Endothelial cell of umbilical vein (primary cell): Measurements from ENCODE around the gene SLC25A13. TPM values are rescaled to one million over a fixed set of nuclear protein-coding genes. Genes with fewer than 3 reads are reported as not detected.

Source experiments
- BruUV-seq: library from RNA; stranded (reverse); fragments of 400-500 nt; replicated peaks from 2 replicates; lab custom pipeline; 2021; lab: Mats Ljungman, UMichigan
- CTCF ChIA-PET: fragments of 300-600, 350-600 bp; sonication (Branson Sonifier 250); formaldehyde crosslinking; loops from one replicate; lab custom pipeline; 2021; ENCODE audit warnings: antibody characterized with exemption, inconsistent platforms; lab: Charles Lee
- POLR2A ChIA-PET: fragments of 300-600, 350-600 bp; sonication (Branson Sonifier 250); formaldehyde crosslinking; loops from one replicate; lab custom pipeline; 2021; ENCODE audit warnings: antibody characterized with exemption, inconsistent platforms; lab: Charles Lee
- DNase-seq: peaks from one replicate; pipeline ENCODE4 v3.0.0-alpha.2; 2011; ENCODE audit warnings: low read depth, low spot score
- FAIRE-seq: peaks from 2 replicates; lab custom pipeline; 2011; peaks lifted over from hg19 to GRCh38; lab: Jason Lieb, UNC
- H2AFZ ChIP-seq: 2 replicates; pipeline ENCODE4 v1.6.0; 2012; ENCODE audit warnings: low read depth, low read length, control low read depth, inconsistent platforms
- H3K27ac ChIP-seq: 2 replicates; pipeline ENCODE4 v1.5.1; 2011; ENCODE audit warnings: low read depth, mild to moderate bottlenecking, control low read depth, low read length, moderate library complexity; ENCODE audit not compliant: insufficient read depth
- H3K27me3 ChIP-seq, 2 experiments: 2 replicates each; pipeline versions ENCODE4 v1.6.0 to v1.6.1; 2011; ENCODE audit warnings: low read length in 2 of 2, mixed read lengths in 1 of 2; ENCODE audit not compliant: control insufficient read depth in 2 of 2, insufficient read depth in 2 of 2
- H3K36me3 ChIP-seq, 2 experiments: 2 replicates in 1 of 2; 3 replicates in 1 of 2; pipeline ENCODE4 v1.5.1; 2011; ENCODE audit warnings: low read length in 2 of 2, mild to moderate bottlenecking in 1 of 2, moderate library complexity in 1 of 2; ENCODE audit not compliant: control insufficient read depth in 2 of 2, insufficient read depth in 2 of 2; ENCODE audit errors: extremely low read depth in 1 of 2
- H3K4me1 ChIP-seq: 3 replicates; pipeline ENCODE4 v1.5.1; 2011; ENCODE audit warnings: mild to moderate bottlenecking, low read length; ENCODE audit not compliant: control insufficient read depth, insufficient read depth; ENCODE audit errors: extremely low read depth
- H3K4me2 ChIP-seq: 2 replicates; pipeline ENCODE4 v1.6.1; 2011; ENCODE audit warnings: low read length, control low read depth, mixed read lengths; ENCODE audit not compliant: insufficient read depth
- H3K4me3 ChIP-seq, 3 experiments: fragments of 200-600 bp in 1 of 3; sonication (generic), shearing (Covaris generic) in 1 of 3; replicated peaks in 1 of 3; 2 replicates each; pipeline ENCODE4 v1.5.1; 2011 to 2016; ENCODE audit warnings: control low read depth in 3 of 3, low read length in 3 of 3, mild to moderate bottlenecking in 2 of 3, inconsistent platforms in 1 of 3, low read depth in 1 of 3, moderate library complexity in 1 of 3; ENCODE audit not compliant: insufficient read depth in 1 of 3
- H3K79me2 ChIP-seq: 2 replicates; pipeline ENCODE4 v1.6.0; 2012; ENCODE audit warnings: low read length, inconsistent platforms; ENCODE audit not compliant: control insufficient read depth, insufficient read depth
- H3K9ac ChIP-seq: replicated peaks from 2 replicates; pipeline ENCODE3; 2011; ENCODE audit warnings: low read length, control low read depth; ENCODE audit not compliant: insufficient read depth; ENCODE audit errors: extremely low read depth
- H3K9me1 ChIP-seq: replicated peaks from 3 replicates; pipeline ENCODE4 v1.6.0; 2011; ENCODE audit warnings: mild to moderate bottlenecking, low read length; ENCODE audit not compliant: control insufficient read depth, insufficient read depth; ENCODE audit errors: extremely low read depth
- H3K9me3 ChIP-seq: replicated peaks from 2 replicates; pipeline ENCODE4 v1.5.1; 2012; ENCODE audit warnings: low read length, inconsistent platforms; ENCODE audit not compliant: control insufficient read depth, insufficient read depth
- H4K20me1 ChIP-seq: replicated peaks from 2 replicates; pipeline ENCODE3; 2011; ENCODE audit warnings: mild to moderate bottlenecking, low read length; ENCODE audit not compliant: control insufficient read depth, insufficient read depth; ENCODE audit errors: extremely low read depth
- EZH2 ChIP-seq: IDR thresholded peaks from 2 replicates; pipeline ENCODE4 v1.6.1; 2012; ENCODE audit warnings: borderline replicate concordance, low read depth, mild to moderate bottlenecking, moderate library complexity, low read length, inconsistent platforms; ENCODE audit not compliant: severe bottlenecking
- FOS ChIP-seq: IDR thresholded peaks from 2 replicates; pipeline ENCODE4 v1.6.1; 2011; ENCODE audit warnings: mild to moderate bottlenecking, low read length, moderate library complexity, borderline replicate concordance; ENCODE audit not compliant: insufficient read depth
- GATA2 ChIP-seq: IDR thresholded peaks from 2 replicates; pipeline ENCODE4 v1.7.0; 2011; ENCODE audit warnings: low read depth, mild to moderate bottlenecking, moderate library complexity, mixed read lengths, low read length; ENCODE audit not compliant: insufficient read length, insufficient read depth
- MYC ChIP-seq: IDR thresholded peaks from one replicate; pipeline ENCODE4 v1.6.1; 2011; ENCODE audit warnings: mild to moderate bottlenecking, low read depth, low read length
- POLR2AphosphoS5 ChIP-seq: IDR thresholded peaks from 2 replicates; pipeline ENCODE4 v1.6.1; 2012; ENCODE audit warnings: low read depth, mild to moderate bottlenecking, control low read depth, low read length, moderate library complexity; ENCODE audit not compliant: insufficient read depth
- dilution Hi-C: fragments of 300-500 bp; cut with MboI; formaldehyde crosslinking; loops from one replicate; pipeline ENCODE4 v1.15.0; 2019; ENCODE audit warnings: low sequenced_read_pairs; ENCODE audit not compliant: extremely low pct_ligation_motif_present
- intact Hi-C: fragments of 100-400 bp; cut with micrococcal nuclease; formaldehyde crosslinking; loops from one replicate; pipeline ENCODE4 v1.10.0; 2022
- polyA plus RNA-seq, 4 experiments: library from polyadenylated mRNA; depleted of rRNA in 3 of 4; stranded (reverse) in 3 of 4; unstranded in 1 of 4; fragments of >200 nt; gene quantifications; 2 replicates each; pipeline versions ENCODE4 v1.2.1 to v1.2.3, GENCODE V29; 2011 to 2012; ENCODE audit warnings: missing spikeins in 1 of 4
- total RNA-seq: library from RNA; stranded (reverse); gene quantifications from 2 replicates; pipeline ENCODE4 v1.2.3, GENCODE V29; 2021
- TF ChIP-seq, protein P1 (sequence below), 2 donors: IDR thresholded peaks; 1 replicate in 1 of 2; 2 replicates in 1 of 2; pipeline ENCODE4 v1.5.1; 2011; ENCODE audit warnings: low read length in 2 of 2, mild to moderate bottlenecking in 2 of 2, moderate library complexity in 2 of 2, control low read depth in 1 of 2, inconsistent platforms in 1 of 2, low read depth in 1 of 2; ENCODE audit not compliant: insufficient read depth in 1 of 2; ENCODE audit errors: extremely low read depth in 1 of 2
- TF ChIP-seq, protein P2 (sequence below): IDR thresholded peaks from 2 replicates; pipeline ENCODE4 v1.6.1; 2011; ENCODE audit not compliant: insufficient read depth, insufficient read length

Gene SLC25A13
- total and polyA plus RNA-seq, 2 donors (not counting 3 experiments of a cell fraction or from before 2014, with no cell fraction given), result 13.2 to 34.4 TPM

DNA sequence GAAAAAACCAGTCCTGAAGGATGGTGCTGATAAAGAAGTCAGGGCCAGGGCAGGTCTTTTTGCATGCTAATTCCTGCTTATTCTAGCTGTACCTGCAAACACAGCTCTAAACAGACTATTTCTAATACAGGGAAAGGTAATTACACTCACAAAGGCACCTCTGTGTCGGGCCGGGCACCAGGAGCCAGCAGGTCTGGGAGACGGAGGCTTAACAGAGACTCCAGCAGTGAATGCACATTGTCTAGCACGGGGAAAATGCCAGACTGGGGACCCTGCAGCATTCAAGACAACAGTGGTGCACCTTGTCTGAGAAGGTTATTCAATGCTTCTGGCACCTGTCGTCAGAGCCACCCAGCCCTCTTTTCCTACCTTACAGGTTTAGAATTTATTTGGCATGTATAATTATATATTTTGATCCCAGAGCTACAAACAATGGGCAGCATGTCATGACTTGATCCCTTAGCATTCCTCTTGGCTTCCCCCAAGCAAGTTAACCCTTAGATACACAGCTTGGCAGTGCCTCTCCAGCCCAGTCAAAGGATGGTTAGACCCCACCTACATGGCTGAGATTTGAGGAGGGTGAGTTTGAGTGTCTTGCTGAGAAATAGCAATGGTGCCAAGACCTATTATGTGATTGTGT is 185.2 kb downstream of the SLC25A13 start:
- H3K27me3 ChIP-seq, result no peaks in the 10 kb centered on the region
- H3K27ac ChIP-seq, result no peak overlapping the region
- ChIA-PET POLR2A (no interaction called here), CTCF (no interaction called here)
- H3K4me2 ChIP-seq, result no peak overlapping the region
- DNase-seq, result no peak
- H3K36me3 ChIP-seq, result peaks cover 0 to 2% of the 10 kb centered on the region in 2 experiments
- no peaks in the 10 kb centered on the region for H3K9me1 ChIP-seq
- no peaks in the 10 kb centered on the region for H4K20me1 ChIP-seq
- no peaks in the 10 kb centered on the region for H3K4me1 ChIP-seq
- BruUV-seq, result no TSS peak
- FAIRE-seq, result no peak
- no peak for TF ChIP-seq FOS
- no peak overlapping the region for H2AFZ ChIP-seq
- dilution Hi-C loops, result no loop called here
- intact Hi-C loops, result no loop called here
- no peaks in the 10 kb centered on the region for H3K79me2 ChIP-seq
- no peaks in the 10 kb centered on the region for H3K9me3 ChIP-seq
- no peak overlapping the region for H3K4me3 ChIP-seq
- H3K9ac ChIP-seq, result no peak overlapping the region

DNA sequence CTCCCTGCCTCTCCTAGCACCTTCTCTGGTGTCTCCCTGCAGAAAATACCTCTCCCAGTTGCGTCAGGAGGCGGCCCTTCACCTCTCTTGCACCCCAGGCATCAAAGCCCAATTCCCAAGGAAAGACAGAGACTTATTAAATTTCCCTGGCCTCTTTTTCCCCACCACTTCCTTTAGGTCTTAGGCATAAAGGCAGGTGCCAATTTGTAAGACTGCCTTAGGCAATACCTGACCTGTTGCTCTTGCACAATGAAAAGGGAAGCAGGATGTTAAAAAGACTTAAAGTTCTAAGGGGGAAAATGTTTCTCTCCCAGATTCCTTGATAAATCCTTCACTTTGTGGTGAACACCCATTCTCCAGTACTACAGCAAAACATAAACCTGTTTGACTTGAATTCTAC is 186.7 kb downstream of the SLC25A13 start:
- intact Hi-C loops, result no loop called here

More for the DNA sequence above, 186.7 kb downstream of the SLC25A13 start:
- Histone ChIP-seq H4K20me1 (no peaks in the 10 kb centered on the region), H3K27ac (no peak overlapping the region), H3K4me3 (no peak overlapping the region), H3K27me3 (no peaks in the 10 kb centered on the region), H3K4me2 (no peak overlapping the region), H3K36me3 (peaks cover 2% of the 10 kb centered on the region in 2 experiments), H3K4me1 (no peaks in the 10 kb centered on the region), H2AFZ (no peak overlapping the region), H3K9me1 (no peaks in the 10 kb centered on the region), H3K79me2 (no peaks in the 10 kb centered on the region), H3K9me3 (no peaks in the 10 kb centered on the region), H3K9ac (no peak overlapping the region)
- dilution Hi-C loops, result no loop called here
- ChIA-PET CTCF (no interaction called here), POLR2A (no interaction called here)
- TF ChIP-seq, protein P1, sequence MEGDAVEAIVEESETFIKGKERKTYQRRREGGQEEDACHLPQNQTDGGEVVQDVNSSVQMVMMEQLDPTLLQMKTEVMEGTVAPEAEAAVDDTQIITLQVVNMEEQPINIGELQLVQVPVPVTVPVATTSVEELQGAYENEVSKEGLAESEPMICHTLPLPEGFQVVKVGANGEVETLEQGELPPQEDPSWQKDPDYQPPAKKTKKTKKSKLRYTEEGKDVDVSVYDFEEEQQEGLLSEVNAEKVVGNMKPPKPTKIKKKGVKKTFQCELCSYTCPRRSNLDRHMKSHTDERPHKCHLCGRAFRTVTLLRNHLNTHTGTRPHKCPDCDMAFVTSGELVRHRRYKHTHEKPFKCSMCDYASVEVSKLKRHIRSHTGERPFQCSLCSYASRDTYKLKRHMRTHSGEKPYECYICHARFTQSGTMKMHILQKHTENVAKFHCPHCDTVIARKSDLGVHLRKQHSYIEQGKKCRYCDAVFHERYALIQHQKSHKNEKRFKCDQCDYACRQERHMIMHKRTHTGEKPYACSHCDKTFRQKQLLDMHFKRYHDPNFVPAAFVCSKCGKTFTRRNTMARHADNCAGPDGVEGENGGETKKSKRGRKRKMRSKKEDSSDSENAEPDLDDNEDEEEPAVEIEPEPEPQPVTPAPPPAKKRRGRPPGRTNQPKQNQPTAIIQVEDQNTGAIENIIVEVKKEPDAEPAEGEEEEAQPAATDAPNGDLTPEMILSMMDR (IDR thresholded peaks at IDR 0.05; ENCODE audit: extremely low read depth in 1 of 2, insufficient read depth in 1 of 2, low read depth in 1 of 2, low read length in 2 of 2), result no peak
- TF ChIP-seq POLR2AphosphoS5, result no peak
- TF ChIP-seq MYC, result no peak
- TF ChIP-seq FOS, result no peak
- no peak for TF ChIP-seq GATA2
- no peak for TF ChIP-seq EZH2
- TF ChIP-seq, protein P2, sequence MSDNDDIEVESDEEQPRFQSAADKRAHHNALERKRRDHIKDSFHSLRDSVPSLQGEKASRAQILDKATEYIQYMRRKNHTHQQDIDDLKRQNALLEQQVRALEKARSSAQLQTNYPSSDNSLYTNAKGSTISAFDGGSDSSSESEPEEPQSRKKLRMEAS, result no peak
- BruUV-seq, result no TSS peak
- FAIRE-seq (no peak), DNase-seq (no peak)
